DOHH2 (cell line): ENCODE measurements around the gene CDK16.

Source experiments
- CTCF ChIP-seq: fragments of 200-600 bp; sonication (generic); IDR thresholded peaks from one replicate; pipeline ENCODE4 v1.5.1; 2014; ENCODE audit warnings: antibody characterized with exemption, mild to moderate bottlenecking, low read depth, low read length; ENCODE audit not compliant: poor library complexity, severe bottlenecking
- EZH2phosphoT487 ChIP-seq: fragments of 200-600 bp; sonication (generic); IDR thresholded peaks from 2 replicates; pipeline ENCODE4 v1.6.1; 2017; ENCODE audit warnings: borderline replicate concordance, mild to moderate bottlenecking, antibody characterized with exemption, low read length, moderate library complexity, mixed read lengths

DNA sequence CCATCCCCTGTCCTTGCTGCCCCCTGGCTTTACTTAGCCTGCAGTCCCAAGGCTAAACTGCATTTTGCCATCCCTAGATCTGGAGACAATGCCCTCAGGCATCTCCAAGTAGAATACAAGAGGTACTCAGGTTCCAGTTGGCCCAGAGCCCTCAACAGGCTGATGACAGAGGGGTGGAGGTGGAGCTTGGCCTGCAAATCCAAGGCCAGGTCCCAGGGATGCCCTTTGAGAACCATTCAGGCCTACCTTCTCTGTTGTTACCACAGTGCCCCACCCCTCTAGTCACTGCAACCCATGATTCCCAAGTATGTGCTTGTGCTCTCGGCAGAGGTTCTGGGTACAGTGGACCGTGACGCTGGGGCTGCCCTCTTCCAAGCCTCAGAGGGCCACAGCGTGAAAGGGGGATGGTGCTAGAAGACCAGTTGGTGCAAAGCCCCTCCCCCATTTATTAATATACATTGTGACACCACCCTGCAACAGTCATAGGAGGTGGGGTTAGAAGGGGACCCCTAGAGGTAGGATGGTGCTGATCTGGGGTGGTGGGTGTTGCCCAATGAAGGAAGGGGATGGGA lies 31.3 kb upstream of the CDK16 start:
- TF ChIP-seq CTCF (no peak), EZH2phosphoT487 (no peak)
